ES-I3 (cell line): ENCODE data around the gene DEFB115.
"Not testable (repeated sequence)": the region's sequence is repeated elsewhere in the genome, so short reads cannot be mapped to it uniquely, and the experiment has no call there.

Experiments used
- H3K36me3 ChIP-seq: 2 replicates; pipeline ENCODE4 v1.6.1; 2013; ENCODE audit warnings: mild to moderate bottlenecking, low read length, control low read depth, moderate library complexity; ENCODE audit not compliant: insufficient read depth
- H3K4me1 ChIP-seq: 2 replicates; pipeline ENCODE4 v1.6.1; 2013; ENCODE audit warnings: mild to moderate bottlenecking, control low read depth, low read length; ENCODE audit not compliant: insufficient read depth
- H3K9ac ChIP-seq: 2 replicates; pipeline ENCODE4 v1.6.1; 2013; ENCODE audit warnings: low read depth, mild to moderate bottlenecking, low read length, moderate library complexity
- H3K9me3 ChIP-seq: 2 replicates; pipeline ENCODE4 v1.6.1; 2013; ENCODE audit warnings: mild to moderate bottlenecking, low read length, moderate library complexity; ENCODE audit not compliant: control insufficient read depth, insufficient read depth

Gene DEFB115

DNA sequence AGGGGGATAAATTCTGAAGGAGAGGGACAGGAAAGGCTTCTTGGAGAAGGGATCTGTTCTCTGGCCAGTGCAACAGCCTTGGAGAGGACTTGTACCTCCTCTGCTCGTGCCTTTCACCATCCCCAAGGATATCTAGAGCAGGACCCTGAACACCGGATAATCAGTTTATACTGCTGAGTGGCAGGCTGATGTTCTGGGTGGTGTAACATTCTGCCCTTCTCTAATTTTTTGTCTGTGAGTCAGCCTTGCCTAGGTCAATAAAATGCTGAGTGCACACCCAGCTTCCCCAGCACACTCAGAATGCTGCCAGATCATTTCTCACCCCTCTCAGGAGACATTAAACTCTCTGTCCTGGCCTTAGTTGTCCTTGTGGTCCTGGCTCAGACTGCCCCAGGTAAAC, at the start of gene DEFB115:
TSS of gene DEFB115 (plus strand) at position 301 of the 400 bp plus-strand sequence. CDS start at position 301, 0 bp downstream.
- Histone ChIP-seq H3K9ac (no peak within 1 kb of the TSS), H3K9me3 (no peaks in the 10 kb centered on the region), H3K4me1 (no peaks in the 10 kb centered on the region), H3K36me3 (no peaks in the 10 kb centered on the region)

DNA sequence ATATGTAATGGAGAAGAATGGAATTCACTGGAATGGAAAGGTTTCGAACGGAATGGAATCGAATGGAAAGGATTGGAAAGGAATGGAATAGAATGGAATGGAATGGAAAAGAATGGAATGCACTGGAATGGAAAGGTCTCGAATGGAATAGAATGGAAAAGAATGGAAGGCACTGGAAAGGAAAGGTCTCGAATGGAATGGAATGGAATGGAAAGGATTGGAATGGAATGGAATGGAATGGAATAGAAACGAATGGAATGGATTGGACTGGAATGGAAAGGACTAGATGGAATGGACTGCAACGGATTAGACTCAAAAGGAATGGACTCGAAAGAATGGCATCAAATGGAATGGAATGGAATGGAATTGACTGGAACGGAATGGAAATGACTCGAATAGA, 20.5 kb upstream of the DEFB115 start:
- H3K4me1 ChIP-seq: no peaks in the 10 kb centered on the region
- peaks cover under 1% of the 10 kb centered on the region; the same call in 1 of the 2 replicates for H3K9me3 ChIP-seq
- no peaks in the 10 kb centered on the region for H3K36me3 ChIP-seq
- H3K9ac ChIP-seq: no peak overlapping the region

DNA sequence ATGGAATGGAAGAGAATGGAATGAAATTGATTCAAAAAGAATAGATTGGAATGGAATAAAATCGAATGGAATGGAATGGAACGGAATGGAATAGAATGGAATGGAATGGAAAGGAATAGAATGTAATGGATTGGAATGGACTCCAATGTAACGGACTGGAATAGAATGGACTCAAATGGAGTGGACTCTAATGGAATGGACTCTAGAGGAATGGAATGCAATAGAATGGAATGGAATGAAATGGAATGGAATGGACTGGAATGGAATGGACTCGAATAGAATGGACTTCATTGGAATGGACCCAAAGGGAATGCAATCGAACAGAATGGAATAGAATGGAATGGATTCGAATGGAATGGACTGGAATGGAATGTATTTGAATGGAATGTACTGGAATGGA, 19.7 kb upstream of the DEFB115 start:
- H3K4me1 ChIP-seq: no peaks in the 10 kb centered on the region
- H3K36me3 ChIP-seq: no peaks in the 10 kb centered on the region
- no peak overlapping the region for H3K9ac ChIP-seq
- peaks cover 7% of the 10 kb centered on the region; the same call in 1 of the 2 replicates for H3K9me3 ChIP-seq

DNA sequence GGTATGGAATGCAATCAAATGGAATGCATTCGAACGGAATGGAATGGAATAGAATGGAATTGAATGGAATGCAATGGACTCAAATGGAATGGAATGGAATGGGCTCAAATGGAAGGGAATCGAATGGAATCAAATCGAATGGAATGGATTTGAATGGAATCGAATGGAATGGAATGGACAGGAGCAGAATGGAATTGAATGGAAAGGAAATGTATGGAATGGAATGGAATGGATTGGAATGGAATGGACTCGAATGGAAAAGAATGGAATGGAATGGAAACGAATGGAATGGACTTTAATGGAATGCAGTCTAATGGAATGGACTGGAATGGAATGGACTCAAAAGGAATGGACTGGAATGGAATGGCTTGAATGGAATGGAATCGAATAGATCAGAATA, 18.3 kb upstream of the DEFB115 start:
- no peak overlapping the region for H3K9ac ChIP-seq
- H3K9me3 ChIP-seq: peaks cover 7% of the 10 kb centered on the region; the same call in 1 of the 2 replicates

GRCh38 chr20:31256959-31257358, 505 bp upstream of the DEFB115 start:
- Histone ChIP-seq H3K36me3 (no peaks in the 10 kb centered on the region), H3K4me1 (no peaks in the 10 kb centered on the region), H3K9me3 (no peaks in the 10 kb centered on the region), H3K9ac (no peak overlapping the region)

More for the DNA sequence above, 18.3 kb upstream of the DEFB115 start:
- no peaks in the 10 kb centered on the region for H3K36me3 ChIP-seq
- no peaks in the 10 kb centered on the region for H3K4me1 ChIP-seq

- Histone ChIP-seq H3K9ac (no peak overlapping the region), H3K4me1 (no peaks in the 10 kb centered on the region), H3K9me3 (no peaks in the 10 kb centered on the region), H3K36me3 (no peaks in the 10 kb centered on the region)
Observed at GRCh38 chr20:31260326-31260932, 3.0 kb downstream of the DEFB115 start.

DNA sequence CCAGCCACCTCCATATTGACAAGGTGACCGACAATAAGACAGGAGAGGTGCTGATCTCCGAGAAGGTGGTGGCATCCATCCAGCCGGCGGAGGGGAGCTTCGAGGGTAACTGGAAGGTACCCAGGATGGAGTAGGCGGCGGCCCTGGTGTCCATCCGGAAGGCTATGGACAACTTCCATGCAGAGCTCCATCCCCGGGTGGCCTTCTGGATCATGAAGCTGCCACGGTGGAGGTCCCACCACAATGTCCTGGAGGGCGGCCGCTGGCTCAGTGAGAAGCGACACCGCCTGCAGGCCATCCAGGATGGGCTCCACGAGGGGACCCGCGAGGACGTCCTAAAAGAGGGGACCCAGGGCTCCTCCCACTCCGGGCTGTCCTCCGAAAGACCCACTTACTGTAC, 17.0 kb downstream of the DEFB115 start:
- H3K9ac ChIP-seq: no peak overlapping the region
- no peaks in the 10 kb centered on the region for H3K4me1 ChIP-seq
- no peaks in the 10 kb centered on the region for H3K36me3 ChIP-seq
- H3K9me3 ChIP-seq: no peaks in the 10 kb centered on the region

DNA sequence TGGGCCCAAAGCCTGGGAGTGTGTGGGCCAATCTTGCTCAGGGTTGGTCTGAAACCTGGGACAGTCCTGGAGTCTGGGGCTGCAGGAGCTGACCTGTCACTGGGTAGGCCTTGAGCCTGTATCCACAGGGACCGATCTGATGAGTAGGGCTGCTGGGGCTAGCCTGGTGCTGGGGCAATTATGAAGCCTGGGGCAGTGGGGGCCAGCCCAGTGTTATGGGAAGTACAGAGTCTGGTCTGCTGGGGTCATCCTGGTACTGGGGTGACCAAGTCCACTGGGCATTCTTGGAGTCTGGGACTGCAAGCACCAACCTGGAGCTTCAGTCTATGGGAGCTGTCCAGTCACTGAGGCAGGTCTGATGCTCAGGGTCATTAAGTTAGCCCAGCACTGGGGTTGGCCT, 20.7 kb downstream of the DEFB115 start:
- Histone ChIP-seq H3K36me3 (no peaks in the 10 kb centered on the region), H3K9me3 (no peaks in the 10 kb centered on the region), H3K9ac (no peak overlapping the region), H3K4me1 (no peaks in the 10 kb centered on the region)

- not testable (repeated sequence) for H3K9me3 ChIP-seq, H3K9ac ChIP-seq, H3K36me3 ChIP-seq, H3K4me1 ChIP-seq
Observed at GRCh38 chr20:31284964-31285363, 27.5 kb downstream of the DEFB115 start.

DNA sequence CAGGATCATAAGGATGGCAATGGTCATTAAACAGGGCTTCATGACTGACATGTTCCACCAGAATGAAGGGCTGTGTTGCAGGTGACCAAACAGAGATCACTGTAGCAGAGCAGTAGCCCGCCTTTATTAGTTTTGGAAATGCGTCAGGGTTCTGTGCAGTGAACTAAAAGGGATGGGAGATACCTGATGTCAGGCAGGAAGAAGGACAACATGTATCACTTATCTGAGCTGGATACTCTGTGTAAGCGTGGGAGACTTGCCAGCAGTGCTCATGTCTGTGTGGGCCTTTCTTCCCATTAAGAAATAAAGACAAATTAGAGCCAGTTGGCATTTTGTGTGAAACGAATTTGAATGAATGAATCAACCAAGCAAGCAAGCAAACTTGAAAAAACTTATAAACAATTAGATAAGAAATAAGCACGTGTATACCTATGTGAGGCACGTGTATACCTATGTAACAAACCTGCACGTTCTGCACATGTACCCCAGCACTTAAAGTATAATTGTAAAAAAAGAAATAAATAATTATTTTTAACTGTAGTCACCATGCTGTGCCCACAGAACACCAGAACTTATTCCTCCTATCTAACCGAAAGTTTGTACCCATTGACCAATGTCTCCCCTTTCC, 51.2 kb downstream of the DEFB115 start, which contains the start of gene DEFB116:
TSS of gene DEFB116 (minus strand) at position 51 of the 628 bp plus-strand sequence. CDS start at position 51, 0 bp downstream.
- Histone ChIP-seq H3K36me3 (no peaks in the 10 kb centered on the region), H3K9me3 (no peaks in the 10 kb centered on the region), H3K4me1 (no peaks in the 10 kb centered on the region), H3K9ac (no peak within 1 kb of the TSS)
